Fibroblast of skin of left biceps (primary cell): ENCODE data around the gene TIPARP.
"Not testable (repeated sequence)": the region's sequence is repeated elsewhere in the genome, so short reads cannot be mapped to it uniquely, and the experiment has no call there.

Experiments
- DNase-seq, 2 experiments: peaks; one replicate each; pipeline ENCODE4 v3.0.0-alpha.2; 2013; ENCODE audit warnings: low read depth in 2 of 2

The TIPARP gene

GRCh38 chr3:156646958-156647357 lies 27.4 kb upstream of the TIPARP start:
- DNase-seq = no peak

GRCh38 chr3:156648086-156648485 lies 26.3 kb upstream of the TIPARP start:
- DNase-seq = no peak

- DNase-seq = no peak
Measured at GRCh38 chr3:156649681-156650080, 24.7 kb upstream of the TIPARP start.

- DNase-seq = not testable (repeated sequence)
Measured at GRCh38 chr3:156652661-156653060, 21.7 kb upstream of the TIPARP start.

- no peak for DNase-seq
Measured at GRCh38 chr3:156654834-156655233, 19.6 kb upstream of the TIPARP start.

- no peak for DNase-seq
Measured at GRCh38 chr3:156655819-156656550, 18.4 kb upstream of the TIPARP start.

- no peak for DNase-seq
Measured at GRCh38 chr3:156657440-156657839, 16.9 kb upstream of the TIPARP start.

- DNase-seq = no peak
Measured at GRCh38 chr3:156657862-156658731, 16.3 kb upstream of the TIPARP start.

- DNase-seq = no peak
Measured at GRCh38 chr3:156658732-156659090, 15.7 kb upstream of the TIPARP start.

- no peak for DNase-seq
Measured at GRCh38 chr3:156659260-156659659, 15.1 kb upstream of the TIPARP start.

GRCh38 chr3:156661155-156661554 lies 13.2 kb upstream of the TIPARP start:
- DNase-seq = no peak

- DNase-seq = no peak
Measured at GRCh38 chr3:156664011-156664830, 10.2 kb upstream of the TIPARP start.

GRCh38 chr3:156664831-156665178 lies 9.6 kb upstream of the TIPARP start:
- no peak for DNase-seq

GRCh38 chr3:156665291-156665690 lies 9.1 kb upstream of the TIPARP start:
- no peak for DNase-seq

- no peak for DNase-seq
Measured at GRCh38 chr3:156666073-156666472, 8.3 kb upstream of the TIPARP start.

- DNase-seq = peak in 1 of 2 experiments; percentile 49
Measured at GRCh38 chr3:156668073-156668763, 6.2 kb upstream of the TIPARP start.

- no peak for DNase-seq
Measured at GRCh38 chr3:156670077-156670476, 4.3 kb upstream of the TIPARP start.

GRCh38 chr3:156670652-156671051 lies 3.7 kb upstream of the TIPARP start:
- DNase-seq = no peak

GRCh38 chr3:156673732-156674045 lies 701 bp upstream of the TIPARP start:
- DNase-seq = no peak

GRCh38 chr3:156674911-156675829 lies 780 bp downstream of the TIPARP start:
- DNase-seq = no peak
